GM10266 (cell line): ENCODE results near the gene NEK1.

Experiments
- DNase-seq: peaks from one replicate; pipeline ENCODE4 v3.0.0; 2012; ENCODE audit errors: extremely low spot score
- TF ChIP-seq, protein P1 (sequence below): IDR thresholded peaks from 2 replicates; pipeline ENCODE4 v1.5.1; 2012; ENCODE audit warnings: mild to moderate bottlenecking, low read depth; ENCODE audit not compliant: control insufficient read depth, insufficient read depth; ENCODE audit errors: missing control alignments

The NEK1 gene

DNA sequence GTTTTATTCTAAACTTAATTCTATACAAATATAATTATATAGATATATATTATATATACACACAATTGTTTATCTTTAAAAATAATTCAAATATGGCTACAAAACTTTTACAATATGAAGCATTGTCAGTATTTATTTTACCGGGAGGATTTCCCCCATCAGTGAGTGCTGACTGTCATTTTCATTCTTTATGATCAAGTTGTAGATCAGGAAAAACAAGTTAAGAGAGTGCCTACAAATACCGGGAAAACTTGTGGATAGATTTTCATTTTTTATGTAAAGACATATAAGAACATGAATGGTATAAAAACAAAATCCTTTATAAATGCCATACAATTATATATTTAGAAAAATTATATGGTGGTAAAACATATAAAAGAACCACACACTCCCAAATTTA is 45.8 kb upstream of the NEK1 start:
- TF ChIP-seq, protein P1, sequence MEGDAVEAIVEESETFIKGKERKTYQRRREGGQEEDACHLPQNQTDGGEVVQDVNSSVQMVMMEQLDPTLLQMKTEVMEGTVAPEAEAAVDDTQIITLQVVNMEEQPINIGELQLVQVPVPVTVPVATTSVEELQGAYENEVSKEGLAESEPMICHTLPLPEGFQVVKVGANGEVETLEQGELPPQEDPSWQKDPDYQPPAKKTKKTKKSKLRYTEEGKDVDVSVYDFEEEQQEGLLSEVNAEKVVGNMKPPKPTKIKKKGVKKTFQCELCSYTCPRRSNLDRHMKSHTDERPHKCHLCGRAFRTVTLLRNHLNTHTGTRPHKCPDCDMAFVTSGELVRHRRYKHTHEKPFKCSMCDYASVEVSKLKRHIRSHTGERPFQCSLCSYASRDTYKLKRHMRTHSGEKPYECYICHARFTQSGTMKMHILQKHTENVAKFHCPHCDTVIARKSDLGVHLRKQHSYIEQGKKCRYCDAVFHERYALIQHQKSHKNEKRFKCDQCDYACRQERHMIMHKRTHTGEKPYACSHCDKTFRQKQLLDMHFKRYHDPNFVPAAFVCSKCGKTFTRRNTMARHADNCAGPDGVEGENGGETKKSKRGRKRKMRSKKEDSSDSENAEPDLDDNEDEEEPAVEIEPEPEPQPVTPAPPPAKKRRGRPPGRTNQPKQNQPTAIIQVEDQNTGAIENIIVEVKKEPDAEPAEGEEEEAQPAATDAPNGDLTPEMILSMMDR: no peak
- DNase-seq: no peak

GRCh38 chr4:169657470-169658107 is 45.2 kb upstream of the NEK1 start:
- TF ChIP-seq, protein P1: no peak
- DNase-seq: no peak

DNA sequence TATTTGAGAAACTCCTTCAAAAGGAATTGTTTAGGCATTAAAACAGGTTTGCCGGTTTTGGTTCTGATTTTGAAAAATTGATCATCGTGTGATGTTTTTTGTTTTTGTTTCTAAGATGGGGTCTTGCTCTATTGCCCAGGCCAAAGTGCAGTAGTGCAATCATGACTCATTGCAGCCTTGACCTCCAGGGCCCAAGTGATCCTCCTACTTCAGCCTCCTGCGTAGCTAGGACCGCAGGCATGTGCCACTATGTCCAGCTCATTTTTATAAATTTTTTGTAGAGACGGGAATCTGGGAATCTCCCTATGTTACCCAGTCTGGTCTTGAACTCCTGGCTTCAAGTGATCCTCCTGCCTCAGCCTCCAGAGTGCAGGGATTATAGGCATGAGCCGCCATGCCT is 43.0 kb upstream of the NEK1 start:
- no peak for DNase-seq
- TF ChIP-seq, protein P1: no peak

GRCh38 chr4:169652535-169652934 is 40.2 kb upstream of the NEK1 start:
- DNase-seq: no peak
- TF ChIP-seq, protein P1: no peak

DNA sequence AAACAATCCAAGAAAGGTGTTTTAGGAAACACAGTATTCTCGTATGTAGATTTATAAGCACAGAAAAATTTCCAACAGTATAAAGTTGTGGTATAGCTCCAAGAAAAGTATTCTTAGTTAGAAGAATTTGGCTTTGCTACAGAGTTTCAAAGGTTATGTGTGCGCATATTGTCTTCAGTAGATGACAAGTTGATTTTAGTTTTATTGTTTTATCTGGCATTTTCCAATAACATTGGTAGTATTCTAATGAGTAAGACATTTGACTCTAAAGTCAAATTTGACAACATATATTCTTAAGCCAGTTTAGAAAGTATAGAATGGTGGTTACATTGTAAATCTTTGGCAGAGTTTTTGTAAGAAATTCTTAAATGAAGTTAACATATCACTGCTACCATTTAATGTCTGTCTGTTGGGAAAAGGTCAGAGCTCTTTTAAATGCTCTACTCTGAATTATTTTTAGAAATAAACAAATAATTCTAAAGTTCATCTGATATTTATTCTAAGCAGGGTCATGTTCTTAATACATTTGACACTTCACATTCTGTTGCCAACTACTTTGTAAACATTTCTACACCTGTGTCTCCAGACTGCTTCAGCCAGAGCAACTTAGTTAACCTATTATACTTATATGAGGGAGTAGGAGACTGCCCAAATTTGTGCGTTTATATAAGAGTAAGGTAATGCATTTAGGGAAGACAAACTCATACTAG is 38.0 kb upstream of the NEK1 start:
- TF ChIP-seq, protein P1: no peak
- DNase-seq: no peak

DNA sequence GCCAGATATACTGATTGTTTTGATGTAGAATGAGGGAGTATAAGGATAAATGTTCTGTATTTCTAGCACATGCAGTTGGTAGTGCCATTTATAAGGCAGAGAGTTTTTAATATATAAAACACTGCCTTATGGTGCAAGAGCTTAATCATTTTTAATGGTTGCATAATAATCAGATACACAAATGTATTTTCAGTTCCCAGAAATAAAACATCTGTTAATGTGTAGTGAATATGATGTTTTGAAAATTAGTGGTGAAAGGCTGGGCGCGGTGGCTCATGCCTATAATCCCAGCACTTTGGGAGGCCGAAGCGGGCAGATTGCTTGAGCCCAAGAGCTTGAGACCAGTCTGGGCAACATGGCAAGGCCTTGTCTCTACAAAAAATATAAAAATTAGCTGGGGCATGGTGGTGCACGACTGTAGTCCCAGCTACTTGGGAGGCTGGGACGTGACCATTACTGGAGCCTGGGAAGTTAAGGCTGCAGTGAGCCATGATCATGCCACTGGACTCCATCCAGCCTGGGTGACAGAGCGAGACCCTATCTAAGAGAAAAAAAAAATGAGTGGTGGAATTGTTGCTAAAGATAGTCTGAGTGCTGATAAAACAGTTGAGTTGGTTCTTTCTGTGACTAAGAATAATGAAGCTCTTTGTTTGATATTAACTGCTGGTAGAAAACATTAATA is 37.3 kb upstream of the NEK1 start:
- TF ChIP-seq, protein P1: no peak
- DNase-seq: no peak

GRCh38 chr4:169645627-169646026 is 33.2 kb upstream of the NEK1 start:
- DNase-seq: no peak
- TF ChIP-seq, protein P1: no peak
